HT1080 (cell line): ENCODE data around the gene SCAMP4. TPM values are rescaled to one million over a fixed set of nuclear protein-coding genes. Genes with fewer than 3 reads are reported as not detected.
A peak's percentile ranks its signal among the peaks of the same experiment; 100 is the strongest.
"Not testable (repeated sequence)": the region's sequence is repeated elsewhere in the genome, so short reads cannot be mapped to it uniquely, and the experiment has no call there.

ENCODE experiments used
- DNase-seq: peaks from one replicate; pipeline ENCODE4 v3.0.0-alpha.2; 2015; ENCODE audit warnings: low read depth
- total RNA-seq: library from RNA; depleted of rRNA; stranded (reverse); fragments of >200 nt; shearing (Covaris generic); gene quantifications from 2 replicates; pipeline ENCODE4 v1.2.3, GENCODE V29; 2014

The SCAMP4 gene
- total RNA-seq, 1 experiment from 2014 or later: 43.5 TPM

DNA sequence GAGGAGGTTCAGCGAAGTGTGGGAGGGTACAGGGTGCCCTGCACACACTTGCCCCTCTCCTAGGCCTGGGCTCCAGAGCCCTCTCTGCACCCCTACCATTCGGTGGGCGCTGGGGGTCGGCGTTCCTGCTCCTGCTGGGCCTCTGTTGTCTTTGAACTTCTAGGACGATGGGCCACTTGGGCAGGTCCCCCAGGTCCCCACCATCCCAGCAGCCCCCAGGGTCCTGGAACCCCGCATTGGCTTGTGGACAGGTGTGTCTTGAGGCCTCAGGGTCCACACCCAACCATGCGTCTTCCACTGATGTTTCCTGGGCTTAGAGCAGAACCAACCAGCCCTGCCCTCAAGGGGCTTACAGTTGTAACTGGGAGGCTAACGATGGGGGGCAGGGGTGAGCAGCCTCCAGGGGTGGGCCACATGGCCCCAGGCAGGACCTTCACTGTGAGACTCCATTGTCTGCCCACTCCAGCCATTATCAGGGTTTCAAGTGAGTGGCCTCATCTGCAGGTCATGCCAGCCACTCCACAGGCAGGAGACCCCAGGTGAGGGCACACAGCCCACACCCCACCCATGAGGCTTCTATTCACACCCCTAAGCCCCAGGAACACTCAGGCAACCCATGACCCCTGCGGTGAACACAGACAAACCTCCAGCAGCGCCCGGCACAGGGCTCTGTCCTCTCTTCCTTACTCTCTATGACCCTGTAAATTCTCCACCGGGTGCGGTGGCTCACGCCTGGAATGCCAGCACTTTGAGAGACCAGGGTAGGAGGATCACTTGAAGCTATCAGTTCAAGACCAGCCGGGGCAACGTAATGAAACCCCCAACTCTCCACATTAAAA lies 39.8 kb upstream of the SCAMP4 start:
- DNase-seq: no peak

DNA sequence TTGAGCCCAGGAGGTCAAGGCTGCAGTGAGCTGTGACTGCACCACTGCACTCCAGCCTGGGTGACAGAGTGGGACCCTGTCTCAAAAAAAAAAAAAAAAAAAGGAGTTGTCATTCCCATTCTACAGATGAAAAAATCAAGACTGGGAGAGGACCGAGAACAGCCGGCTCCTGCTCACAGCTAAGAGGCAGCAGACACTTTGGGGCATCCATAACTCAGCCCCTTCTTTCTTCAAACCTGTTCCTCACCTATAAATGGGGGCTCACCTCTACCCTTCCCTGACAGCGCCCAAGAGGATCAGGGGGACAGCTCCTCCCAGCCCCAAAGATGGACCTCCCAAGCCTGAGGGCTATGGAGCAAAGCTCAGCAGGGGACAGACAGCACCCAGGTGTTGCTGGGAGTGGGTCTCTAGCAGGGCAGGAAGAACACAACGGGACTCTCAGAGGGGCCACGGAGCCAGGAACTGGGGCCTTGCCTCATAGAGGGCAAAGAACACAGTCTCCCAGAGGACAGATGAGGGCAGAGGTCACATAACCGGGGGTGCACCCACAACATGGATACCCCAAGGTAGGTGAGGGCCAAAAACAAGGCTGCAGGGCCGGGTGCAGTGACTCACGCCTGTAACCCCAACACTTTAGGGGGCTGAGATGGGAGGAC lies 38.4 kb upstream of the SCAMP4 start:
- DNase-seq: no peak

- DNase-seq: no peak
These were observed 37.9 kb upstream of the SCAMP4 start for GRCh38 chr19:1867349-1867724.

GRCh38 chr19:1868971-1869370 lies 36.2 kb upstream of the SCAMP4 start:
- DNase-seq: no peak

GRCh38 chr19:1871140-1871597 lies 34.0 kb upstream of the SCAMP4 start:
- no peak for DNase-seq

DNA sequence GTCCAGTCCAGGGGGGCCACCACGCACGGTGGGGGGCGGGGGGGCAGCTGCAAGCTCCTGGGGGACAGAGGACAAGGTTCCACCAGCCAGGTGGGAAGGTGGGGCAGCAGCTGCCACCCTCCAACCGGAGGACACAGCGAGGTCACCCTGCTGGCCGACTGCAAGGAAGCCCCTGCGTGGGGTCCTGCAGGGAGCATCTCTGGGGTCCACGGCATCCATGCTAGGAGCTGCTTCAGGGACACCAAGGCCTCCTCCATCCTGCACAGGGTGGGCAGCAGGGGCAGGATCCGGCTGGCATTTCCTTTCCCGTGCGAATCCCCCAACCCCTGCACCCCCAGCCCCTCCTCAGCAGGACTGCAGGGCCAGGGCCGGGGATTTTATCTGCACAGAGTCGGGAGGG lies 33.6 kb upstream of the SCAMP4 start:
- DNase-seq: no peak

DNA sequence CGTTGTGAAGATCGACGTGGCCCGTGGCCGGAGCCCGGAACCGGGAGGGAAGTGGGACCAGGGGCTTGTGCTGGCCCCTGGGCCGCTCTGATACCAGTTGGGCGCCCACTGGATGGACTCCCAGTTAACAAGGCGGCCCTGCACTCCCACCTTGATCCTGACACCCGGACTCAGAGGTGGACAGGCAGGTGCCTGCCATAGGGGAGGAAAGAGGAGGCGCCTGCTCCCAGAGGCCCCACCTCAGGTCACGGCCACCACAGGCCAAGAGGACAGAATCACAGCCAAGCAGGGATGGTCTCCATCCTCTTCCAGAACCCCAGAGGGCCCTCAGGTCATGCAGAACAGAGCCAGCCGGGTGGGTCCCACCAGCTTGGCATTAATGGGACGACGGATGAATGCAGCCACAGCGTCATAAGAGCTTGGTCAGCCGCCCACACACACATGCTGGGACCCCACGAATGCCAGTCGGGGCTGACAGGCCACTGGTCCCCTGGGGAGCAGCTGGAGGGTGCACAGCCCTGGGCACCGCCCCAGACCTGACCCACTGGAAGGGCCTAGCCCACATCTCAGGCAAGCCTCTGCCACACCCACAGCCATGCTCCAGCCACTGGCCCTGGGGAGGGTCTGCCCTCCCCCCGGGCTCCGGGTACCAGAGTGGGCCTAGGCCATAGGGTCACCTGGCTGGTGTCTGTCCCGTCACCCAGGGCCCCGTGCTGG lies 32.2 kb upstream of the SCAMP4 start:
- DNase-seq: no peak

DNA sequence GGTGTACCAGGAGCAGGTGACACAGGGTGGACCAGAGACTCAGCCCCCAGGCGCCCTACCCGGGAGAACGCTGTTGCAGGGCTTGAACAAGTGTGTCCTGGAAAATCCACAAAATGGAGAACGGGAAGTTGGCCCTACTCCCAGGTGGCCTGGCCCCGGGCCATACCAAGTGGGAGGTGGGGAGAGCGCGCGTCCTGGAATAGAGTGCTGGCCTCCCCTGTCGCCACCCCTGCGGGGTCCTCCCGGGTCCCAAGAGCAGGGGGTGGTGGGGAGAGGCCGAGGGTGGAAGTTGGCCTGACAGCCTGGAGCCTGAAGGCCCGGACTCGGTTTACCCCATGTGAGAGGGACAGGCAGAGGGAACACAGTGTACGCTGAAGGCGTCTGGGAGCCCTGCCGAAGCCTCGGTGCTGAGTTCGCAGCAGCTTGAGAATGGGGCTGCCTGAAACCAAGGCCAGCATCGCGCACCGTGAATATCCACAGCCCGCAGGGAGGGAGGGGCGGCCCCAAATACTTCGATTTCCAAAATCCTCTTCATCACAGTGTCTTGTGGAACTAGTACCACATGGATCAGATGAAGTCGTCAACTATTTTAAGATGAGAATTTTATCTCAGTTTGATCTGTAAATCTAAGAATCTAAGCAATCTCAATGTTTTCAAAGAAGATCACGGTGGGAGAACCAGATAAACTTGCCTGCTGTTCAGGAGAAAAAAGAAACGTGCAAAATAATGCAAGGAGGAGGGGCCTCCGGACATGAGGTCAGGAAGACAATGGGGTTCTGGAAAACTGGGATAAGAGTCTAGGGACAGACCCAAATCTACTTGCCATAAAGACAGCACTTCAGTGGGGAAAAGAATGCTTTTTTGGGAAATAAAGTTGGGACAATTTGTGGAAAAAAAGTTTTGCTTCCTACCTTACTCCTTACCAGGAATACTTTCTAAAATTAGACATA lies 31.4 kb upstream of the SCAMP4 start:
- DNase-seq: no peak

- no peak for DNase-seq
These were observed 30.5 kb upstream of the SCAMP4 start for GRCh38 chr19:1874554-1875185.

DNA sequence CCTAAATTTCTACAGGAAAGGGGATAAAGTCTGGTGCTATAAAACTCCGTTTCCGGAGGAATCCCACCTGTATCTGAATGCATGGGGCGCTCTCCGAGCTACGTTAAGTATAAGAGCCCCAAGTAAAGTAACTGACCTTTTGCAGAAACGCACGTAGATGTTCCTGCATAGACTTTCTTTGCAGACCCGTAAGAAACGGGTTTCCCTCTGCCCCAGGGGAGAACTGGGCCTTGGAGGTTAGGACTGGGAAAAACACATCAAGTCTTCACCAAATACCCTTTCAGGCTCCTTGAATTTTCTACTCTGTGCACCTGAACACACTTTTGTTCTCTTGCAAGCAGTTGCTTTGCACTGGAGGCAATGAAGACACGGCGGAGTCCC lies 29.9 kb upstream of the SCAMP4 start:
- not testable (repeated sequence) for DNase-seq

DNA sequence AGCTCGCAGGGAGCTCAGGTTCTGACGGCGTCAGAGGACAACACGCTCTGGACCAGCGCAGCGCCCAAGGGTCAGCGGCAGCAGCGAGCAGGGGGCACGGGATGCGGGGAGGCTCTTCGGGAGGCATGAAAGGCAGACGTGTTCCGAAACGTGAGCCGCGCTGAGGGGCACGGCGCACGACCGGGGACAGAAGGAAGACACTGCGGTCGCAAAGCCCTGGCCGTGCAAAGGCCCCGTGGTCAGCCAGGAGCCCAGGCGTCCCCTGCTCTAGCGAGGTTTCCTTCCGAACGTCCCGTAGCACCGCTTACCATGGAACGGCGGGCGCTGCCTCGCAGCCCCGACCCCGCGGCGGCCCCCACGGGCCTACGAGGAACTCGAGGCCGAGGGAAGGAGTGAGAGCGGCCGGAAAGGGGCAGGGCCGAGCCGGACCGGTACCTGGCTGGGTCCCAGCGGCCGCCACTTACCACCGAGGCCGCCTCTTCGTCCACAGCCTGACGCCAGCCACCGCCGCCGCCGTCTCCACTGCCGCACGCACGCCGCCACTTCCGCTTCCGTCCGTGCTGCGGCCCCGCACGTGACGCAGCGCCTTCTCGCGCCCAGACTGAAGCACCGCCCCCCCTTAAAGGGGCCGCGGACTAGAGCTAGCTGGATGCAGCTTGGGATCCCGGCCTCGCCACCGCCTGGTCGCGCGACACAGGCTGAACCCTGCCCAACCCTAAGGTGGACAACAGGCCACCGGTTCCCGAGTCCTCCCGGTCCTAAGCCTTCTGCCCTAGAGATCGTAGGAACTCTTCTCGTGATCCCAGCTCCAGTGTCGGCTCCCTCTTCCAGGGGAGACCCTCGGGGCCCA lies 29.3 kb upstream of the SCAMP4 start:
- peak; percentile 90 for DNase-seq

- not testable (repeated sequence) for DNase-seq
These were observed 28.5 kb upstream of the SCAMP4 start for GRCh38 chr19:1876496-1877279.

- DNase-seq: not testable (repeated sequence)
These were observed 27.9 kb upstream of the SCAMP4 start for GRCh38 chr19:1877280-1877660.

- DNase-seq: not testable (repeated sequence)
These were observed 26.6 kb upstream of the SCAMP4 start for GRCh38 chr19:1878583-1878982.

DNA sequence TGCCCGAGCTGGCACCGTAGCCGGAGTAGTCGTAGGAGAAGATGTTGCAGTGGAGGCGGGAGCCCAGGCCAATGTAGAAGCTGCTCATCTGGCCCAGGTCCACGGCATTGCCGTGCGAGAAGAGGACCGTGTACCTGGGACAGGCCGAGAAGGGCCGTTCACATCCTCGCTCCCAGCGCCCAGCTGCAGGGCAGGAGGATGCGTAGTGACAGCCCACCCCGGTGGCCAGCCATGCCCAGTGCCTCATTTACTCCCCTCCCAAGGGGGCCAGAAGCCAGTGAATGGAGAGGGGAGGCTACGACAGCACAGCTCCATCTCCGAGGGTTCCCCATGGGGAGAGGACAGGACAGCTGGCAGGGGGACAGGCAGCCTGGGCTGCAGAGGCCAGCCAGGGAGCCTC lies 25.2 kb upstream of the SCAMP4 start:
- not testable (repeated sequence) for DNase-seq

- DNase-seq: no peak
These were observed 24.4 kb upstream of the SCAMP4 start for GRCh38 chr19:1880611-1881392.

DNA sequence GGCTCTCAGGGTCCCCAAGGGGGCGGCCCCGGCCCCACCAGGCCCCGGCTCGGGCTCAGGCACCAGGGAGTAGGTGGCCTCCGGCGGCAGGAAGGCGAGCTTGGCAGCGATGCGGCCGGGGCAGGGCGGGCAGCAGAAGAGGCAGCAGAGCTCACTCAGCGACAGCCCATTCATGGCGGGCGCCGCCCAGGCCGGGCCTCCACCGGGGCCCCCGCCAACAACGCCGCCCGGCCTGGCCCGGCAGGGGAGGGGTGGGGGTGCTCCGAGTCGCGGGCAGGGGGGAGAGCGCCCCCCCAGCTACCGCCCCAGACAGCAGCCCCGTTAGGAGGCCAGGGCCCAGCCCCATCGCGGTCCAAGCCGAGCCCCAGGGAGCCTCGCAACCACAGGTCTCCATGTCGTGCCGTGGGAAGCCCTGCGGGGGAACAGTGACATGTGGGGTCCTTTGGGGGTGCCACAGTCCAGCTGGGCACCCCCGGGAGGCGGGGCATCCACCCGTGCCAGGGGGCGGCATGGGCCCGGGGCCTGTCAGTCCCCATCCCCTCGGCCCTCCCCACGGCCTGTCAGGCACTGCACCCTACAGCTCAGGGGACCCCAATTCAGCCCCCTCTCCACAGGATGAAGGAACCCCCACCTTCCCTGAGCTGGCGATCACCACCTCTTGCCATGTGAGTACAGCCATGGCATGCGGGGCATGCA lies 23.7 kb upstream of the SCAMP4 start:
- DNase-seq: not testable (repeated sequence)
